Upper lobe of right lung (tissue), 1 donor: ENCODE data around the gene ADGRD1. TPM values are rescaled to one million over a fixed set of nuclear protein-coding genes. Genes with fewer than 3 reads are reported as not detected.

ENCODE experiments used
- ATAC-seq: fragments of 200-7000 bp; cut with Tn5 transposase; one replicate; pipeline ENCODE4 v1.9.1; 2020; ENCODE audit warnings: mild to moderate bottlenecking, moderate library complexity
- DNase-seq: peaks from one replicate; pipeline ENCODE4 v3.0.0-alpha.2; 2020
- H3K27ac ChIP-seq: fragments of 200-600 bp; one replicate; pipeline ENCODE4 v1.8.0; 2022
- H3K27me3 ChIP-seq: fragments of 200-600 bp; one replicate; pipeline ENCODE4 v1.8.0; 2022; ENCODE audit warnings: mild to moderate bottlenecking
- H3K36me3 ChIP-seq: fragments of 200-600 bp; one replicate; pipeline ENCODE4 v1.8.0; 2022
- H3K4me1 ChIP-seq: fragments of 200-600 bp; one replicate; pipeline ENCODE4 v1.8.0; 2022
- H3K4me3 ChIP-seq: fragments of 200-600 bp; one replicate; pipeline ENCODE4 v1.8.0; 2022; ENCODE audit warnings: mild to moderate bottlenecking
- H3K9me3 ChIP-seq: fragments of 200-600 bp; one replicate; pipeline ENCODE4 v1.8.0; 2022
- CTCF ChIP-seq: fragments of 200-600 bp; IDR thresholded peaks from one replicate; pipeline ENCODE4 v1.8.0; 2022; ENCODE audit warnings: antibody characterized with exemption
- intact Hi-C: fragments of 100-400 bp; cut with DNase I; formaldehyde crosslinking; loops from one replicate; pipeline ENCODE4 v1.11.0; 2022
- total RNA-seq: library from RNA; stranded (reverse); fragmentation: NEBNext Ultra II Directional; extraction: Animal tissue kit (Norgen Biotek cat#: 25700); gene quantifications from one replicate; pipeline ENCODE4 v1.2.1, GENCODE V29; 2021
- donor health status: DM: no; HTN: yes; CAD: no; lungs with severe emphysema.

Gene ADGRD1
- total RNA-seq, 1 donor from 2014 or later = 113 TPM

DNA sequence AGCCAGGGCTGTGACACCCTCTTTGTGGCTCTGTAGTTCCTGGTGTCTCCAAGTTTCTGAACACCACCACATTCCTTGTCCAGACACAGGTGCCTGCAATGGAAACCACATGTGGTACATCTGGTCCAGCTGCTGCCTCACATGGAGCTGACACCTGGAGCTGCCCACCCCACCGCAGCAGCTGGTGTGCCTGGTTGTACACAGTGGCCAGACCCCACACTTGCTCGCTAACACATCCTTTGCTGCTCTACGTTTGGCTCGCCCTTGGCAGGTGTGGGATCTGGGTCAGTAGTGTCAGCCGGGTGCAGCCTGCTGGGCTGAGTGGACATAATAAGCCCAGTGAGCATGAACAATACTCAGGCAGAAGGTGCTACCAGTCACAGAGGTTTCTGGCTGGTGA, 198.9 kb downstream of the ADGRD1 start:
- no peaks in the 10 kb centered on the region for H3K4me1 ChIP-seq
- ATAC-seq (peak; percentile 11), DNase-seq (no peak)
- no peak for TF ChIP-seq CTCF
- no peaks in the 10 kb centered on the region for H3K9me3 ChIP-seq
- no peak overlapping the region for H3K4me3 ChIP-seq
- H3K27ac ChIP-seq = no peak overlapping the region
- intact Hi-C loops = no loop called here
- H3K36me3 ChIP-seq = no peaks in the 10 kb centered on the region
- H3K27me3 ChIP-seq = no peaks in the 10 kb centered on the region

DNA sequence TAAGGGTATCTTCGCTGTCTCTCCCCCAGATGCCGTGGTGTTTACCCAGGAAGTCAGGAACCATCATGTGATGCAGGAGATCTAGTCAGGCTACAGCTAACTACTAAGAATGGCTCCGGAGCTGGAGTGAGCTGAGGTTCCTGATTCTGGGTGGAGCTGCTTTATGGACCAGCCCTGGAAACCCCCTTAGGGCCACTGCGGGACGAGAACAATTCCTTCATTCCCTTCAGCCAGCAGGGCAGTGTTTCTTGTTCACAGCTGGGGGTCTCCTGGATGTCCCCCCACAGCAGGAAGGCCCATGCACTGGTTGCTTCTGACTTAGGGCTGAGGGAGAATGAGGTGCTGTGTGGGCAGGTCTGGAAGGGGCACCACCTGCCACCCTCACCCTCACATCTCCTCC, 199.3 kb downstream of the ADGRD1 start:
- no peak overlapping the region for H3K4me3 ChIP-seq

DNA sequence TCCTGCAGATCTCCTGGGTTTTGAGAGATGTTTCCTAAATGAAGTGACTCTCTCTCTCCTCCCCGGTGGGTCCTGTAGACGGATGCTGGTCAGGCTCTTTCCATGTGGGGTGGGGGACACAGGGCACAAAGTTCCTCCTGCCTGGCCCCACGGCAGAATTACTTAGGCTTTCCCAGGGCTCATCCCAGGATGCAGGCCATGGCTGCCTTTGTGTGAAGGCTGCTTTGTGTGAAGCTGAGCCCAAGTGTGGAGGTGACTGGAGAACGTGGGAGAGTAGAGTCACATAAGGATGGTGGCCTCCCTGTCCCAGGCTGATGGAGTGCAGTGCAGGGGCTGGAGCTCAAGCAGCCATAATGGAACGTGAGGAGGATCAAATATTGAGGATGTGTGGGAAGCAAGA, 200.2 kb downstream of the ADGRD1 start:
- no peak for DNase-seq
- no peaks in the 10 kb centered on the region for H3K27me3 ChIP-seq
- H3K9me3 ChIP-seq = no peaks in the 10 kb centered on the region
- H3K4me1 ChIP-seq = no peaks in the 10 kb centered on the region
- H3K27ac ChIP-seq = no peak overlapping the region
- no peak for TF ChIP-seq CTCF
- H3K36me3 ChIP-seq = no peaks in the 10 kb centered on the region
- ATAC-seq = peak; percentile 15
- intact Hi-C loops = no loop called here
- H3K4me3 ChIP-seq = no peak overlapping the region

More for the DNA sequence above, 199.3 kb downstream of the ADGRD1 start:
- no peak for DNase-seq
- Histone ChIP-seq H3K4me1 (no peaks in the 10 kb centered on the region), H3K36me3 (no peaks in the 10 kb centered on the region), H3K27me3 (no peaks in the 10 kb centered on the region), H3K27ac (no peak overlapping the region), H3K9me3 (no peaks in the 10 kb centered on the region)
- no peak for TF ChIP-seq CTCF
- no peak for ATAC-seq
- intact Hi-C loops = no loop called here

DNA sequence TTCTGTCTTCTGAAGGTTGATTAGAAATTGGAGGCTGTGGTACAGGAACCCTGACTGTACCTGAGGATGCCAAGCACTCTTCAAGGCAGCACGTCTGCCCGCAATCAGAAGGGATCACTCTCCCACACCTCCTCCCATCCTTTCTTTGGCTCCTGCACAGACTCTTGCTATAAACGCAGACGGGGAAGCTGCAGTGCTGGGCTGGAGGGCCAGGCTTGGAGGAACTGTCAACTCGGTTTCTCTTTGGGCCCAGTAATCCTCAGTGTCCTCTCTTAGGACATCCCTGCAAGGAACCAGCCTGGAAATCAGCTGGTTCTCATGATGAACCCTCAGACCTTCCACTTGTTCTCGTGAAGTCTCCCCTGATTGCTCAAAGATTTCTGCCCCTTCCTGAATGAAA, 201.4 kb downstream of the ADGRD1 start:
- no peak for DNase-seq
- intact Hi-C loops = no loop called here
- Histone ChIP-seq H3K9me3 (no peaks in the 10 kb centered on the region), H3K36me3 (no peaks in the 10 kb centered on the region), H3K4me1 (no peaks in the 10 kb centered on the region), H3K27me3 (no peaks in the 10 kb centered on the region), H3K4me3 (no peak overlapping the region), H3K27ac (no peak overlapping the region)
- ATAC-seq = no peak
- no peak for TF ChIP-seq CTCF

DNA sequence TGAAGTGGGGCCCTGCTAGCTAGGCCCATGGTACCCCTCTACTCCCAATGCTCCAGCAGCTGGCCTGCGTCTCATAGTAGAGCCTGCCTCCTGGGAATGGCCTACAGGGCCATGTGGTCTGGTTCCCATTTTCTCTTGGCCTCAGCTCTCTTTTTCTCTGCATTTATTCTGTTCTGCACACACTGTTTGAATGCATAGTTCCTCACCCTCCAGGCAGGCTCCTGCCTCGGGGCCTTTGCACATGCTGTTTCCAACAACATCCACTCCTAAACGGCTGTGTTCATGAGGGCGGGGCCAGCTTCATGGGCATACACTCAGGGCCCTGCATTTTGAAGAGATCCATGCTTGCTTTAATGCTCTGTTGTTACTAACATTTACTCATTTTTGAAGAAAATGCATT, 204.0 kb downstream of the ADGRD1 start:
- Histone ChIP-seq H3K4me3 (no peak overlapping the region), H3K4me1 (no peaks in the 10 kb centered on the region), H3K36me3 (no peaks in the 10 kb centered on the region), H3K27ac (no peak overlapping the region), H3K9me3 (no peaks in the 10 kb centered on the region), H3K27me3 (no peaks in the 10 kb centered on the region)
- intact Hi-C loops = no loop called here
- ATAC-seq (no peak), DNase-seq (no peak)
- no peak for TF ChIP-seq CTCF

DNA sequence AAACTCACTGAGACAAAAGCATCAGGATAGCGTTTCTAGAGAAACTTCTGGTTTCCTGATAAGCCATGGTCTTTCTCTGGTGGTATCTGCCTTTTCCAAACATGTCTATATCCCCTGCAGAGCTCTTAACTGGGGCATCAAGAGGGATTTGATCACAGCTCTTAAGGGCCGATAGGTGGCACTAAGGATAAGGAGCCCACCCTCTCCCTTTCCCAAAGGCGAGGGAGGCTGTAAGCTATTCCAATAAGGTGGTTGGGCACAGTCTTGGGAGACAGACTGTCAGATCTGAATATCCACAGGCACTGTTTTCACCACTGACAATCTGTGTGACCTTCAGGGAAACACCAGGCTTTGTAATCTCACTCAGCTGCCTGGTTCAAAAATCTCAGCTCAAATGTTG, 206.0 kb downstream of the ADGRD1 start:
- DNase-seq = no peak
- Histone ChIP-seq H3K27ac (no peak overlapping the region), H3K4me3 (no peak overlapping the region), H3K27me3 (peaks cover 15% of the 10 kb centered on the region), H3K36me3 (no peaks in the 10 kb centered on the region), H3K9me3 (no peaks in the 10 kb centered on the region), H3K4me1 (no peaks in the 10 kb centered on the region)
- TF ChIP-seq CTCF = no peak
- intact Hi-C loops = no loop called here
- ATAC-seq = no peak
